DND-41 (cell line): ENCODE measurements around the gene TENT5C.

Source experiments
- CTCF ChIP-seq: IDR thresholded peaks from 2 replicates; pipeline ENCODE4 v1.5.1; 2012; ENCODE audit warnings: borderline replicate concordance, low read length, moderate library complexity, mild to moderate bottlenecking; ENCODE audit not compliant: poor library complexity, severe bottlenecking; ENCODE audit errors: extremely low read depth
- EZH2 ChIP-seq: IDR thresholded peaks from 3 replicates; pipeline ENCODE4 v1.6.1; 2012; ENCODE audit warnings: borderline replicate concordance, low read depth, mild to moderate bottlenecking, moderate library complexity, low read length, inconsistent platforms; ENCODE audit not compliant: severe bottlenecking

DNA sequence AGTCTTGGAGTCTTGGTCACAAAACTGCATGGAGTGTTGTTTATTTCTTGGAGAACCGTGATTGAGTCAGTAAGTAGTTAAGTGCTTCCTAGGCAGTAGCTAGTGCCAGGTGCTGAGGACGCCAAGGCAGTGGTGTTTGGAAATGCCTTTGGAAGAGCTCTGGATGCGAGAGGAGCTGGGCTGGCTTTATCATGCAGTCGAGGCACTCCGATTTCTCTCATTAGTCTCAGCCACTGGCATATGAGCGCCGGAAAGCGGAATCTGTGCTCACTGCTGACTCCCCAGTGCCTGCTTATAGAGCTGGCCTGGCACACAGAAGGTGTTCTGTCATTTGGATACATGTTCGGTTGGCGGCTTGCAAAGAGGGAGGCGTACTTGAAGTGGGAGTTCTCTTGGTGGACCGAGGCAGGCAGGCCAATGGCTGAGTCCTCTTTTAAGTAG is 3.6 kb downstream of the TENT5C start:
- TF ChIP-seq CTCF (no peak), EZH2 (no peak)
